OCI-LY3 (cell line): ENCODE results near the gene TUBB4B.

Experiments used
- H2AFZ ChIP-seq: fragments of 200-600, 300-600 bp; shearing (Covaris generic); 2 replicates; pipeline ENCODE4 v1.6.0; 2014; ENCODE audit warnings: antibody characterized with exemption, low read depth, low read length
- H3K27ac ChIP-seq: fragments of 200-600, 300-600 bp; sonication (generic); 2 replicates; pipeline ENCODE4 v1.5.1; 2014; ENCODE audit warnings: mild to moderate bottlenecking, low read length, moderate library complexity, mixed read lengths
- H3K27me3 ChIP-seq: fragments of 200-600, 300-600 bp; sonication (generic); 2 replicates; pipeline ENCODE4 v1.6.1; 2014; ENCODE audit warnings: low read depth, low read length, mixed read lengths
- H3K36me3 ChIP-seq: fragments of 200-600, 300-600 bp; sonication (generic); replicated peaks from 2 replicates; pipeline ENCODE3; 2014; ENCODE audit warnings: low read depth, low read length, mixed read lengths
- H3K4me1 ChIP-seq: fragments of 300-600, 200-600 bp; sonication (generic); 2 replicates; pipeline ENCODE4 v1.6.1; 2014; ENCODE audit warnings: low read length, mixed read lengths
- H3K4me2 ChIP-seq: fragments of 200-600, 300-600 bp; sonication (generic); 2 replicates; pipeline ENCODE4 v1.6.1; 2014; ENCODE audit warnings: low read length, mixed read lengths
- H3K4me3 ChIP-seq: fragments of 300-600, 200-600 bp; sonication (generic); 2 replicates; pipeline ENCODE4 v1.5.1; 2014; ENCODE audit warnings: antibody characterized with exemption, mild to moderate bottlenecking, low read length, moderate library complexity
- H3K79me2 ChIP-seq: fragments of 300-600, 200-600 bp; shearing (Covaris generic); 2 replicates; pipeline ENCODE4 v1.6.1; 2014; ENCODE audit warnings: mild to moderate bottlenecking, low read length, mixed read lengths
- H3K9ac ChIP-seq: fragments of 300-600, 200-600 bp; shearing (Covaris generic); 2 replicates; pipeline ENCODE4 v1.6.0; 2014; ENCODE audit warnings: mild to moderate bottlenecking, low read length, moderate library complexity
- H3K9me3 ChIP-seq: fragments of 200-600, 300-600 bp; shearing (Covaris generic); 2 replicates; pipeline ENCODE4 v1.6.1; 2014; ENCODE audit warnings: low read length, mixed read lengths; ENCODE audit not compliant: insufficient read depth
- H4K20me1 ChIP-seq: fragments of 200-600, 300-600 bp; sonication (generic); 2 replicates; pipeline ENCODE4 v1.6.1; 2016; ENCODE audit warnings: low read length, mixed read lengths; ENCODE audit not compliant: insufficient read depth
- CTCF ChIP-seq: fragments of 200-600, 300-600 bp; sonication (generic); IDR thresholded peaks from 2 replicates; pipeline ENCODE4 v1.5.1; 2014; ENCODE audit warnings: antibody characterized with exemption, low read length, low read depth
- EZH2phosphoT487 ChIP-seq: fragments of 200-600 bp; shearing (Covaris generic); IDR thresholded peaks from 2 replicates; pipeline ENCODE4 v1.6.1; 2018; ENCODE audit warnings: antibody characterized with exemption, mixed run types, low read depth

The TUBB4B gene

GRCh38 chr9:137235424-137236237 is 5.5 kb upstream of the TUBB4B start:
- H3K27me3 ChIP-seq: 0 out of 2 replicates have a peak, but pooled peaks cover 2% of the 10 kb centered on the region
- no peaks in the 10 kb centered on the region for H3K9me3 ChIP-seq
- no peaks in the 10 kb centered on the region for H3K36me3 ChIP-seq
- H2AFZ ChIP-seq: no peak overlapping the region
- H4K20me1 ChIP-seq: no peaks in the 10 kb centered on the region
- peak overlapping the region; percentile 96 for H3K4me2 ChIP-seq
- TF ChIP-seq CTCF (peak; percentile 18), EZH2phosphoT487 (no peak)
- peaks cover 27% of the 10 kb centered on the region for H3K79me2 ChIP-seq
- peak overlapping the region; percentile 63 for H3K9ac ChIP-seq
- H3K27ac ChIP-seq: peak overlapping the region; percentile 34
- H3K4me1 ChIP-seq: peaks cover 42% of the 10 kb centered on the region
- peak overlapping the region; percentile 82 for H3K4me3 ChIP-seq

GRCh38 chr9:137236238-137236935 is 4.7 kb upstream of the TUBB4B start:
- Histone ChIP-seq H3K9ac (peak overlapping the region; percentile 63), H3K4me2 (peak overlapping the region; percentile 96), H3K4me3 (peak overlapping the region; percentile 82), H2AFZ (no peak overlapping the region), H3K27ac (peak overlapping the region; percentile 34), H3K79me2 (peaks cover 30% of the 10 kb centered on the region), H3K36me3 (no peaks in the 10 kb centered on the region), H4K20me1 (no peaks in the 10 kb centered on the region), H3K9me3 (no peaks in the 10 kb centered on the region), H3K27me3 (0 out of 2 replicates have a peak, but pooled peaks cover 2% of the 10 kb centered on the region), H3K4me1 (peaks cover 42% of the 10 kb centered on the region)
- no peak for TF ChIP-seq EZH2phosphoT487
- peak; percentile 93 for TF ChIP-seq CTCF

- H4K20me1 ChIP-seq: peaks cover 5% of the 10 kb centered on the region
- H3K27ac ChIP-seq: peak overlapping the region; percentile 21
- H3K9ac ChIP-seq: peak overlapping the region; percentile 62
- TF ChIP-seq EZH2phosphoT487: no peak
- no peak for TF ChIP-seq CTCF
- H3K79me2 ChIP-seq: peaks cover 35% of the 10 kb centered on the region
- H3K9me3 ChIP-seq: no peaks in the 10 kb centered on the region
- peaks cover 4% of the 10 kb centered on the region for H3K36me3 ChIP-seq
- peaks cover 42% of the 10 kb centered on the region for H3K4me1 ChIP-seq
- 0 out of 2 replicates have a peak, but pooled peaks cover 2% of the 10 kb centered on the region for H3K27me3 ChIP-seq
- no peak overlapping the region for H2AFZ ChIP-seq
- H3K4me3 ChIP-seq: peak overlapping the region; percentile 82
- peak overlapping the region; percentile 96 for H3K4me2 ChIP-seq
These were observed 4.1 kb upstream of the TUBB4B start for GRCh38 chr9:137236936-137237421.
